Muscle of arm (tissue), 12 donors: ENCODE data around the gene PRKN. TPM values are rescaled to one million over a fixed set of nuclear protein-coding genes. Genes with fewer than 3 reads are reported as not detected.
"Not testable (repeated sequence)": the region's sequence is repeated elsewhere in the genome, so short reads cannot be mapped to it uniquely, and the experiment has no call there.

Experiments
- DNase-seq: peaks from one replicate; pipeline ENCODE4 v3.0.0-alpha.2; 2013
- polyA plus RNA-seq, 12 donors: library from polyadenylated mRNA; unstranded; fragments of 120-200 nt; gene quantifications; one replicate each; pipeline ENCODE4 v1.2.1, GENCODE V29; 2013; ENCODE audit not compliant: insufficient read length in 12 of 12

The PRKN gene
- polyA plus RNA-seq, 12 donors, result 2.6 to 5.4 (median 3.9) TPM; not detected in 2

DNA sequence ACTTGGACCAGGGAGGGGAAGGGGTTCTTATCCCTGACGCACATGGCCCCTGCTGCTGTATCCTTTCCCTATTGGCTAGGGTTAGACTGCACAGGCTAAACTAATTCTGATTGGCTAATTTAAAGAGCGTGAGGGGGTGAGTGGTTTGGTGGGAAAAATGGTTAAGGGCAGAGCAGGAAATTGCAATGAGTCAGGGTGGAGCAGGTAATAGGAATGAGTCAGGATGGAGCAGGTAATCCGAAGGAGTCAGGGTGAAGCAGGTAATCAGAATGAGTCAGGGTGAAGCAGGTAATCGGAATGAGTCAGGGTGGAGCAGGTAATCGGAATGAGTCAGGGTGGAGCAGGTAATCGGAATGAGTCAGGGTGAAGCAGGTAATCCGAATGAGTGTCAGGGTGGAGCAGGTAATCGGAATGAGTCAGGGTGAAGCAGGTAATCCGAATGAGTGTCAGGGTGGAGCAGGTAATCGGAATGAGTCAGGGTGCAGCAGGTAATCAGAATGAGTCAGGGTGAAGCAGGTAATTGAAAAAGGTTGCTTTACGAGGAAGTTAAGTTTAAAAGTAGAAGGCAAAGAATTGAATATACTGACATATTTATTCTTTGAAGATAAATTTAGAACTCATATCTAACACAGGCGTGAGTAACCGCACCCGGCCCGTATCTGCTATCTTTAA is 1412.2 kb downstream of the PRKN start:
- not testable (repeated sequence) for DNase-seq

DNA sequence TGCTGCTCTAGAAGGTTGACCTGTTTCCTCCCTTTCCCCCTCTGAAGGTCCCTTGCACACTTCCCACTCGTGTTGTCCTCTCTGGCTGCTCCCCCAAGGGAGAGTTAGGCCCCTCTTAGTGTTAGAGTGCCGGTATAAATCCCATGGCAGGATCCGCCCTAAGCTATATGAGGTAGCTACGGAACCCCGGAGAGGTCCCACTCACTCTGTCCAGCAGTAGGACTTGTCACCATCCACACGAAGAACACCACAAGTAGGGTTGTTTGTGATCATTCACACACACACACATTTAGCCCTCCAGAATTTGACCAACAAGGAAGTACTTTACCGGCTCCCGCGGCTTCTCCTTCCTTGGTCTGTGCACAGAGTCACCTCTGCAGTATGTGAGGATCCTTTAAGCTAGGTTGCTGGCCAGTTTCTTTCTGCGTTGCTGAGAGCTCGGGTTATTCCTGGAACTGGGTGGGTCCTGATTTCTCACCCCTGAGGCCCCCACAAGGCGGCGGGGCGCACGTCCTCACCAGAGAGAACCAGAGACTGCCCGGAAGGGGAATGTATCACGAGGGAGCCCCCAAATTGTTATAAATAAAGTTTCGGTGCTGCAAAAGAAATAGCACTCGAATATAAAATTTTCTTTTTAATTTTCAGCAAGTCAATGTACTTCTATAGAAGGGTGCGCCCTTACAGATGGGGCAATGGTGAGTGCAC is 1412.9 kb downstream of the PRKN start:
- DNase-seq, result not testable (repeated sequence)

- no peak for DNase-seq
Measured at GRCh38 chr6:161313940-161314509, 1413.5 kb downstream of the PRKN start.

DNA sequence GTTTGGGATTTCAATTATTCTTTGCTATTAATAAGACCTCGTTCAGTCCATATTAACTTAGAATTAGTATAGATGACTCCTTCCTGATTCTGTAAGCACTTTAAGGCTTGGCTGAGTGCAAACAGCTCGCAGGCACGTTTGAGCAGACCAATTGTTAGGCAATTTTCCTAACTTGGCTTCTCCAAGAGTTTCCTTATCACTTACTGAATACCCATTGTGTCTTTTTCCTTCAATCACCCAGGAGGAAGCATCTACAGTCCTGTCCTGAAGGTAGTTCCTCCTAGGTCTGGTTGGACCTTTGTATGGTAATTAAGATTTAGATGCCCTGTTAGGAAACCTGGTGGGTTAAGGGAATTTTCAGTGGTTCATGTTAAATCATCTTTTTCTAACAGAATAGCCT is 1414.1 kb downstream of the PRKN start:
- not testable (repeated sequence) for DNase-seq

DNA sequence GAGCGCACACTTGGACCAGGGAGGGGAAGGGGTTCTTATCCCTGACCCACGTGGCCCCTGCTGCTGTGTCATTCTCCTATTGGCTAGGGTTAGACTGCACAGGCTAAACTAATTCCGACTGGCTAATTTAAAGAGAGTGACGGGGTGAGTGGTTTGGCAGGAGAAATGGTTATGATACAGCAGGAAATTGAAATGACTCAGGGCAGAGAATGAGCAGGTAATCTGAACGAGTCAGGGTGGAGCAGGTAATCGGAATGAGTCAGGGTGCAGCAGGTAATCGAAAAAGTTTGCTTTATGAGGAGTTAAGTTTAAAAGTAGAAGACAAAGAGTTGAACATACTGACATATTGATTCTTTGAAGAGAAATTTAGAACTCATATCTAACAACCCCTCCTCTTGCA is 1417.8 kb downstream of the PRKN start:
- not testable (repeated sequence) for DNase-seq

DNA sequence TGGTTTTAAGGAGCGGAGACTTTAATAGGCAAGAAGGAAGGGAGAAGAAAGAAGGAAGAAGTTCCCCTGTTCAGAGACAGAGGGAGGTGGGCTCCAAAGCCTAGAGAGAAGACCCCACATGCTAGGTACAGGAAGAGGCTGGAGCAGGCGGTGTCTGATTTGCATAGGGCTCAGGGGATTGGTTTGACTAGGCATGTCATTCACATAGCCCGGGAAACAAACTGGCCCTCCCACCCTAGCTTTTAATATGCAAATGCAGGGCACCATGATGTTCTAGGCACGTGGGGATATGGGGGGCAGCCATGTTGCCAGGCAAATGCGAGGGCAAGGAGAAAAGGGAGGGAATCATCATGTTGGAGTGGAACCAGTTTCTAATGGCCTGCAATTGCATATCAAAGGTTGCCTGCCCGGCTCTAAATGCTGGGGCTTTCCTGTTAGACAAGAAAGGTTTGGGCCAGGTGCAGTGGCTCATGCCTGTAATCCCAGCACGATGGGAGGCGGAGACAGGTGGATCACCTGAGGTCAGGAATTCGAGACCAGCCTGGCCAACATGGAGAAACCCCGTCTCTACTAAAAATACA is 1419.4 kb downstream of the PRKN start:
- no peak for DNase-seq

- no peak for DNase-seq
Measured at GRCh38 chr6:161305860-161306259, 1421.7 kb downstream of the PRKN start.

GRCh38 chr6:161303628-161304340 is 1423.8 kb downstream of the PRKN start:
- DNase-seq, result no peak

- no peak for DNase-seq
Measured at GRCh38 chr6:161302949-161303348, 1424.6 kb downstream of the PRKN start.

DNA sequence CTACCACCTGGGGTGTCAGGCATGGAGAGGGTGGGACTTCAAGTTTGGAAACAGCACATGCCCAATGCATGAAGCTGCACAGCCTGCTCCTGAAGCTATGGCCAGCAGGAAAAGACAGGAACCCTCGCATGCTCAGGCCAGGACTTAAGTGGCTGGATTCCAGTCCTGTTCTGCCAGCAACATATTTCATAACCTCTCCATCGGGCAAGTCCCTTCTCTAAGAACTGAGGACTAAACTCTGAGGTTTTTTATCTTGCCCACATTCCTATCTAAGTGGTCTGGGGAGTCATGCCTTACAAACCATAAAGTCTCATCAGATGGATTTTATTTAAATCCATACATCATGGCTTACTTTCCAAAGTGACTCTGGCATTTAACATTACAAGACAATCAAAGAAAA is 1426.2 kb downstream of the PRKN start:
- no peak for DNase-seq

- DNase-seq, result no peak
Measured at GRCh38 chr6:161300823-161301222, 1426.7 kb downstream of the PRKN start.

- DNase-seq, result no peak
Measured at GRCh38 chr6:161299726-161300125, 1427.8 kb downstream of the PRKN start.

Other genes starting within 250 kb of the PRKN start
- gene PACRG, start 208 bp upstream of the PRKN start, polyA plus RNA-seq, result 1 to 10 TPM in 10 of 12 donors, not detected in 2; 1.5 to 4.3 (median 2.0) TPM